Jurkat, Clone E6-1 (cell line): ENCODE results near the gene SLC4A2.

ENCODE experiments used
- DNase-seq: peaks from one replicate; pipeline ENCODE4 v3.0.0-alpha.2; 2011; ENCODE audit warnings: low read depth, low spot score
- H3K4me3 ChIP-seq: 2 replicates; pipeline ENCODE4 v1.5.1; 2011; ENCODE audit warnings: mild to moderate bottlenecking, low read length, control low read depth, moderate library complexity

Gene SLC4A2

GRCh38 chr7:151101621-151102396 lies 42.4 kb downstream of the SLC4A2 start:
- DNase-seq, result no peak
- no peak overlapping the region for H3K4me3 ChIP-seq

- no peak overlapping the region for H3K4me3 ChIP-seq
- DNase-seq, result no peak
Measured at GRCh38 chr7:151102991-151103390, 43.6 kb downstream of the SLC4A2 start.

- DNase-seq, result no peak
- no peak overlapping the region for H3K4me3 ChIP-seq
Measured at GRCh38 chr7:151103973-151104372, 44.6 kb downstream of the SLC4A2 start.

- no peak overlapping the region for H3K4me3 ChIP-seq
- no peak for DNase-seq
Measured at GRCh38 chr7:151104411-151105235, 45.2 kb downstream of the SLC4A2 start.

- no peak overlapping the region for H3K4me3 ChIP-seq
- DNase-seq, result no peak
Measured at GRCh38 chr7:151107882-151108281, 48.5 kb downstream of the SLC4A2 start.

GRCh38 chr7:151109094-151110048 lies 50.0 kb downstream of the SLC4A2 start:
- DNase-seq, result no peak
- H3K4me3 ChIP-seq, result no peak overlapping the region

- no peak for DNase-seq
- no peak overlapping the region for H3K4me3 ChIP-seq
Measured at GRCh38 chr7:151110236-151110940, 51.0 kb downstream of the SLC4A2 start.

- no peak overlapping the region for H3K4me3 ChIP-seq
- DNase-seq, result peak; percentile 39
Measured at GRCh38 chr7:151110941-151111645, 51.7 kb downstream of the SLC4A2 start.

- H3K4me3 ChIP-seq, result no peak overlapping the region
- no peak for DNase-seq
Measured at GRCh38 chr7:151113344-151114150, 54.2 kb downstream of the SLC4A2 start.

- DNase-seq, result no peak
- no peak overlapping the region for H3K4me3 ChIP-seq
Measured at GRCh38 chr7:151114151-151115090, 55.0 kb downstream of the SLC4A2 start.

- peak overlapping the region; percentile 24 for H3K4me3 ChIP-seq
- no peak for DNase-seq
Measured at GRCh38 chr7:151115121-151115835, 55.9 kb downstream of the SLC4A2 start.

- DNase-seq, result no peak
- peak overlapping the region; percentile 24 for H3K4me3 ChIP-seq
Measured at GRCh38 chr7:151115836-151116418, 56.5 kb downstream of the SLC4A2 start.

GRCh38 chr7:151116603-151117440 lies 57.4 kb downstream of the SLC4A2 start:
- DNase-seq, result no peak
- peak overlapping the region; percentile 50 for H3K4me3 ChIP-seq

- H3K4me3 ChIP-seq, result peak overlapping the region; percentile 50
- DNase-seq, result peak; percentile 83
Measured at GRCh38 chr7:151117565-151117964, 58.2 kb downstream of the SLC4A2 start.
